ENCODE measurements around the gene CYTH3. TPM values are rescaled to one million over a fixed set of nuclear protein-coding genes. Genes with fewer than 3 reads are reported as not detected.
"Not testable (repeated sequence)": the region's sequence is repeated elsewhere in the genome, so short reads cannot be mapped to it uniquely, and the experiment has no call there.

The CYTH3 gene
- total RNA-seq, 1 donor: 8.3 TPM

DNA sequence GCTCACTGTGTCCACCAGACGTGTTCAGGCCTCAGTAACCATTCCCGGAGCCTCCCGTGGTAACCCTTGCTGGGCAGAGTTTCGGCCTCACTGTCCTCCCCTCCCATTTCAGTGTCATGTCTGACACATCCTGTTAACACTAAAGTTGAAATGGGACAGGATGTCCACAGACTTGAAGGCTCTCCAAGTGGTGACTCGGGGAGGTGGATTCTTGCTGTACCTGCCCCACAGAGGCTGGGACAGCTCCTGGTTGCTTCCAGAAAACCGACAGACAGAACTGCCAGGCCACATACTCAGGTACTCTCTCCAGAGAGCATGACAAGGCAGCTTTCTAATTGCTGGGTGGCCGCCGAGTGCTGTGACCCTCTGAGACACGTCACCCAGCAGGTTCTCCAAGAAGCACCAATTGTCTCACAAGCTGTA lies 17.9 kb upstream of the CYTH3 start:
- Histone ChIP-seq H3K4me3 (ENCODE audit: low read length) (no peak overlapping the region), H3K9me3 (ENCODE audit: low read depth, low read length) (no peaks in the 10 kb centered on the region), H3K27me3 (ENCODE audit: insufficient read depth, low read length) (no peaks in the 10 kb centered on the region), H3K4me1 (ENCODE audit: insufficient read depth, low read length) (no peaks in the 10 kb centered on the region)

DNA sequence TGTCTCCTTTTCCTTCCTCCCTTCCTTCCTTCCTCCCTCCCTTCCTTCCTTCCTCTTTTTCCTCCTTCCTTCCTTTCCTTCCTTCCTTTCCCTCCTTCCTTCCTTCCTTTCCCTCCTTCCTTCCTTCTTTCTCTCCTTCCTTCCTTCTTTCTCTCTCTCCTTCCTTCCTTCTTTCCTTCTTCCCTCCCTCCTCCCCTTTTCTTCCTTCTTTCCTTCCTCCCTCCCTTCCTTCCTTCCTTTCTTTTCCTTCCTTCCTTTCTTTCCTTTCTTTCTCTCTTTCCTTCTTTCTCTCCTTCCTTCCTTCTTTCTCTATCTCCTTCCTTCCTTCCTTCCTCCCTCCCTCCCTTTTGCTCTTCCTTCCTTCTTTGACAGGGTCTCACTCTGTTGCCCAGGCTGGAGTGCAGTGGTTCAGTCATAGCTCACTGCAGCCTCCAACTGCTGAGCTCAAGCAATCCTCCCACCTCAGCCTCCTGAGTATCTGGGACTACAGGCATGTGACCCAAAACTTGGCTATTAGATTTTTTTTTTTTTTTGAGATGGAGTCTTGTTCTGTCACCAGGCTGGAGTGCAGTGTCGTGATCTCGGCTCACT lies 15.9 kb upstream of the CYTH3 start:
- Histone ChIP-seq H3K27me3 (ENCODE audit: insufficient read depth, low read length) (no peaks in the 10 kb centered on the region), H3K4me1 (ENCODE audit: insufficient read depth, low read length) (no peaks in the 10 kb centered on the region), H3K9me3 (ENCODE audit: low read depth, low read length) (no peaks in the 10 kb centered on the region), H3K4me3 (ENCODE audit: low read length) (no peak overlapping the region)

- Histone ChIP-seq H3K4me1 (ENCODE audit: insufficient read depth, low read length) (no peaks in the 10 kb centered on the region), H3K9me3 (ENCODE audit: low read depth, low read length) (no peaks in the 10 kb centered on the region), H3K27me3 (ENCODE audit: insufficient read depth, low read length) (no peaks in the 10 kb centered on the region)
These were observed 14.1 kb upstream of the CYTH3 start for GRCh38 chr7:6286486-6286885.

DNA sequence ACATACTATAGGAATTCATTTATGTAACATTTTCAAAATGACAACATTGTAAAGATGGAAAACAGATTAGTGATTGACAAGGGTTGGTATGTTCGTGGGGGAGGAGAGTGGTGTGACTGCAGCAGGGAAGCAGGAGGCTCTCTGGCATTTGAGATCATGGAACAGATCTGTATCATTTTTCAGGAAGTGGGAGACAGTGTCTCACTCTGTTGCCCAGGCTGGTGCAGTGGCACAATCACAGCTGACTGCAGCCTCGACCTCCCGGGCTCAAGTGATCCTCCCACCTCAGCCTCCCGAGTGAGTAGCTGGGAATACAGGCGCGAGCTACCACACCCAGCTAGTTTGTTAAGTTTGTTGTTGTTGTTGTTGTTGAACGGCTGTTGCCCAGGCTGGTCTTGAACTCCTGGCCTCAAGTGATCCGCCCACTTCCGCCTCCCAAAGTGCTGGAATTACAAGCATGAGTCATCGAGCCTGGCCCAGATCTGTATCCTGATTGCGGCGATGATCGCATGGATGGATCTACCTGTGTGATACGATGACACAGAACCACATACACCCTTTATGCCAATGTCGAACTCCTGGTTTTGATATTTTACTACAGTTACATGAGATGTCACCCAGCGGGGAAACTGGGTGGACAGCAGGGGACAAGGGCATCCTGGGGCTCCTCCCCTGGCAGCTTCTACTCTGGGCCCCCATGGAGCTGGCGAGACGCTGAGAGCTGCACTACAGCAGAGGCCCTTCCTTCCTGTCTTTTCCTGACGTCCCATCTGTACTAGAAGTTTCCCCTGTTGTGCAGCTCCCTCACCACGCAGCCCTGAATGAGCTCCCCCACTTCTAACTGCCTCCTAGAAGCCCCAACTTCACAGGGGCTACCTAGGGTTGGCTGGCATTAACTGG lies 12.3 kb upstream of the CYTH3 start:
- Histone ChIP-seq H3K9me3 (ENCODE audit: low read depth, low read length) (no peaks in the 10 kb centered on the region), H3K4me3 (ENCODE audit: low read length) (no peak overlapping the region), H3K4me1 (ENCODE audit: insufficient read depth, low read length) (no peaks in the 10 kb centered on the region), H3K27me3 (ENCODE audit: insufficient read depth, low read length) (no peaks in the 10 kb centered on the region)

More at GRCh38 chr7:6286486-6286885, 14.1 kb upstream of the CYTH3 start:
- H3K4me3 ChIP-seq (ENCODE audit: low read length): no peak overlapping the region

- Histone ChIP-seq H3K27me3 (ENCODE audit: insufficient read depth, low read length) (no peaks in the 10 kb centered on the region), H3K4me1 (ENCODE audit: insufficient read depth, low read length) (no peaks in the 10 kb centered on the region), H3K9me3 (ENCODE audit: low read depth, low read length) (no peaks in the 10 kb centered on the region), H3K4me3 (ENCODE audit: low read length) (no peak overlapping the region)
These were observed 11.6 kb upstream of the CYTH3 start for GRCh38 chr7:6284055-6284400.

DNA sequence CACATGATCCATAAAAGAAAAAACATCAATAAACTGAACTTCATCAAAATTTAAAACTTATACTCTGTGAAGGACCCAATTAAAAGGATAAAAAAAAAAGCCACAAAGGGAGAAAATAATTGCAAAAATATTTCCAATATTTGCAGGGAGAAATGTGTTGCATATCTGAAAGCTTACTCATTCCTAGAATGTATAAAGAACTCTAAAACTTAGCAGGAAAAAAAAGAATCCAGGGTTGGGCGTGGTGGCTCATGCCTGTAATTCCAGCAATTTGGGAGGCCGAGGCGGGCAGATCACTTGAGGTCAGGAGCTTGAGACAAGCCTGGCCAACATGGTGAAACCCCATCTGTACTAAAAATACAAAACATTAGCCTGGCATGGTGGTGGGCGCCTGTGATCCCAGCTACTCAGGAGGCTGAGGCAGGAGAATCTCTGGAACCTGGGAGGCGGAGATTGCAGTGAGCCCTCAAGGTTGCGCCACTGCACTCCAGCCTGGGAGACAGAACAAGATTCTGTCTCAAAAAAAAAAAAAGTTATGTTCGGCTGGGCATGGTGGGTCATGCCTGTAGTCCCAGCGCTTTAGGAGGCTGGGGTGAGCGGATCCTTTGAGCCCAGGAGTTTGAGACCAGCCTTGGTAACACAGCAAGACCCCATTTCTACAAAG lies 11.1 kb upstream of the CYTH3 start:
- H3K4me1 ChIP-seq (ENCODE audit: insufficient read depth, low read length); H3K9me3 ChIP-seq (ENCODE audit: low read depth, low read length); H3K4me3 ChIP-seq (ENCODE audit: low read length); H3K27me3 ChIP-seq (ENCODE audit: insufficient read depth, low read length): not testable (repeated sequence)

GRCh38 chr7:6279937-6280336 lies 7.5 kb upstream of the CYTH3 start:
- no peaks in the 10 kb centered on the region for H3K27me3 ChIP-seq (ENCODE audit: insufficient read depth, low read length)
- no peaks in the 10 kb centered on the region for H3K9me3 ChIP-seq (ENCODE audit: low read depth, low read length)
- H3K4me1 ChIP-seq (ENCODE audit: insufficient read depth, low read length): no peaks in the 10 kb centered on the region
- no peak overlapping the region for H3K4me3 ChIP-seq (ENCODE audit: low read length)

- H3K4me3 ChIP-seq (ENCODE audit: low read length): no peak overlapping the region
- no peaks in the 10 kb centered on the region for H3K4me1 ChIP-seq (ENCODE audit: insufficient read depth, low read length)
- no peaks in the 10 kb centered on the region for H3K27me3 ChIP-seq (ENCODE audit: insufficient read depth, low read length)
- no peaks in the 10 kb centered on the region for H3K9me3 ChIP-seq (ENCODE audit: low read depth, low read length)
These were observed 6.9 kb upstream of the CYTH3 start for GRCh38 chr7:6279341-6279740.

GRCh38 chr7:6278749-6279310 lies 6.4 kb upstream of the CYTH3 start:
- Histone ChIP-seq H3K9me3 (ENCODE audit: low read depth, low read length) (no peaks in the 10 kb centered on the region), H3K4me1 (ENCODE audit: insufficient read depth, low read length) (no peaks in the 10 kb centered on the region), H3K27me3 (ENCODE audit: insufficient read depth, low read length) (no peaks in the 10 kb centered on the region), H3K4me3 (ENCODE audit: low read length) (no peak overlapping the region)

GRCh38 chr7:6277476-6277875 lies 5.1 kb upstream of the CYTH3 start:
- H3K4me1 ChIP-seq (ENCODE audit: insufficient read depth, low read length): peaks cover 9% of the 10 kb centered on the region
- no peak overlapping the region for H3K4me3 ChIP-seq (ENCODE audit: low read length)
- H3K27me3 ChIP-seq (ENCODE audit: insufficient read depth, low read length): no peaks in the 10 kb centered on the region
- no peaks in the 10 kb centered on the region for H3K9me3 ChIP-seq (ENCODE audit: low read depth, low read length)

GRCh38 chr7:6276911-6277408 lies 4.5 kb upstream of the CYTH3 start:
- Histone ChIP-seq H3K27me3 (ENCODE audit: insufficient read depth, low read length) (no peaks in the 10 kb centered on the region), H3K9me3 (ENCODE audit: low read depth, low read length) (no peaks in the 10 kb centered on the region), H3K4me1 (ENCODE audit: insufficient read depth, low read length) (peaks cover 9% of the 10 kb centered on the region), H3K4me3 (ENCODE audit: low read length) (no peak overlapping the region)

- peaks cover 17% of the 10 kb centered on the region for H3K27me3 ChIP-seq (ENCODE audit: insufficient read depth, low read length)
- H3K4me3 ChIP-seq (ENCODE audit: low read length): no peak overlapping the region
- H3K9me3 ChIP-seq (ENCODE audit: low read depth, low read length): no peaks in the 10 kb centered on the region
These were observed 2.3 kb upstream of the CYTH3 start for GRCh38 chr7:6274743-6275142.

GRCh38 chr7:6273917-6274630 lies 1.6 kb upstream of the CYTH3 start:
- Histone ChIP-seq H3K4me3 (ENCODE audit: low read length) (no peak overlapping the region), H3K27me3 (ENCODE audit: insufficient read depth, low read length) (peaks cover 17% of the 10 kb centered on the region), H3K4me1 (ENCODE audit: insufficient read depth, low read length) (peaks cover 21% of the 10 kb centered on the region), H3K9me3 (ENCODE audit: low read depth, low read length) (no peaks in the 10 kb centered on the region)

More at GRCh38 chr7:6274743-6275142, 2.3 kb upstream of the CYTH3 start:
- peaks cover 21% of the 10 kb centered on the region for H3K4me1 ChIP-seq (ENCODE audit: insufficient read depth, low read length)

DNA sequence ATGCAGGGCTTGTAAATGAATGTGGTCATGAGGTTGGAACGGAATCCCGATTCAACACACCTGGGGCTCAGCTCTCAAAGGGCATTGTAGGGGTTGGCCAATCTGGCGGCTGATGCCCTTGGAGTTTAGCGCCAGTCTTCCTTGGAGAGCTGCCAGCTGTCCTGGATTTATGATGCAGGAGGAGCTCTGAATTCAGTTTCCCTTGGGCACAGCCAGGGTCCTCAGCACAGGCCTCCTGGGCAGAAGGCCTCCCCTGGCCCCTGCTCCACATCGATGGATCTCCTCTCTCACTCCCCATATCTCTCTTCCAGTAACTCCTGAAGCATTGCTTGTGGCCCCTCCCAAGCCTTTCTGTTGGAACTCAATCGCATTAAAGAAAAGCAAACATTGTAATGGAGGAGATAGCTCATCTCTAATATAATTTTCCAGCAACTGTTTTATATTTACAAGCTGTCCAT lies 985 bp upstream of the CYTH3 start:
- Histone ChIP-seq H3K27me3 (ENCODE audit: insufficient read depth, low read length) (peaks cover 17% of the 10 kb centered on the region), H3K4me3 (ENCODE audit: low read length) (no peak overlapping the region), H3K4me1 (ENCODE audit: insufficient read depth, low read length) (peaks cover 21% of the 10 kb centered on the region), H3K9me3 (ENCODE audit: low read depth, low read length) (no peaks in the 10 kb centered on the region)
